Left lung (tissue), 10 donors: ENCODE data around the gene SIGLEC7. TPM values are rescaled to one million over a fixed set of nuclear protein-coding genes. Genes with fewer than 3 reads are reported as not detected.

Experiments
- ATAC-seq: fragments of 200-7000 bp; cut with Tn5 transposase; one replicate; pipeline ENCODE4 v1.9.1; 2020; ENCODE audit warnings: moderate library complexity
- DNase-seq, 4 donors: peaks; one replicate each; pipeline ENCODE4 v3.0.0-alpha.2; 2013 to 2020
- H3K27ac ChIP-seq, 2 donors: fragments of 200-600 bp; sonication (generic) in 1 of 2; one replicate each; pipeline versions ENCODE4 v1.5.0 to v1.8.0; 2020 to 2021
- H3K27me3 ChIP-seq, 2 donors: fragments of 200-600 bp; sonication (generic) in 1 of 2; one replicate each; pipeline versions ENCODE4 v1.5.0 to v1.8.0; 2020 to 2021
- H3K36me3 ChIP-seq, 2 donors: fragments of 200-600 bp; sonication (generic) in 1 of 2; one replicate each; pipeline versions ENCODE4 v1.5.0 to v1.8.0; 2020 to 2021
- H3K4me1 ChIP-seq, 2 donors: fragments of 200-600 bp; one replicate each; pipeline ENCODE4 v1.8.0; 2021
- H3K4me3 ChIP-seq, 2 donors: fragments of 200-600 bp; sonication (generic) in 1 of 2; one replicate each; pipeline versions ENCODE4 v1.5.0 to v1.8.0; 2020 to 2021; ENCODE audit warnings: mild to moderate bottlenecking in 1 of 2
- H3K9me3 ChIP-seq, 2 donors: fragments of 200-600 bp; sonication (generic) in 1 of 2; one replicate each; pipeline versions ENCODE4 v1.5.0 to v1.8.0; 2020 to 2021
- intact Hi-C, 2 donors: fragments of 100-400 bp; cut with DNase I; formaldehyde crosslinking; loops; one replicate each; pipeline versions ENCODE4 v1.11.2 to v1.14.2; 2022
- polyA plus RNA-seq, 6 donors: library from polyadenylated mRNA; unstranded; fragments of 120-200 nt; gene quantifications; one replicate each; pipeline ENCODE4 v1.2.1, GENCODE V29; 2013; ENCODE audit not compliant: insufficient read length in 6 of 6
- total RNA-seq, 2 donors: library from RNA; stranded (reverse); fragmentation: NEBNext Ultra II Directional; extraction: Animal tissue kit (Norgen Biotek cat#: 25700); gene quantifications; one replicate each; pipeline ENCODE4 v1.2.1, GENCODE V29; 2021
- TF ChIP-seq, protein P1 (sequence below), 2 donors: fragments of 200-600 bp; sonication (generic) in 1 of 2; IDR thresholded peaks; one replicate each; pipeline versions ENCODE4 v1.5.0 to v1.8.0; 2021; ENCODE audit warnings: antibody characterized with exemption in 2 of 2
- donor health status: DM: no; HTN: yes; CAD: no.
- donor health status: DM: no; HTN: no; CAD: no.

SIGLEC7 gene
- total and polyA plus RNA-seq, 8 donors = 0.63 to 10.4 (median 0.78) TPM

GRCh38 chr19:51096473-51097165 is 45.5 kb upstream of the SIGLEC7 start:
- peaks cover 0 to 32% of the 10 kb centered on the region in 2 donors for H3K36me3 ChIP-seq
- no peak for ATAC-seq
- peaks cover 0 to 18% of the 10 kb centered on the region in 2 donors for H3K4me1 ChIP-seq
- TF ChIP-seq, protein P1, sequence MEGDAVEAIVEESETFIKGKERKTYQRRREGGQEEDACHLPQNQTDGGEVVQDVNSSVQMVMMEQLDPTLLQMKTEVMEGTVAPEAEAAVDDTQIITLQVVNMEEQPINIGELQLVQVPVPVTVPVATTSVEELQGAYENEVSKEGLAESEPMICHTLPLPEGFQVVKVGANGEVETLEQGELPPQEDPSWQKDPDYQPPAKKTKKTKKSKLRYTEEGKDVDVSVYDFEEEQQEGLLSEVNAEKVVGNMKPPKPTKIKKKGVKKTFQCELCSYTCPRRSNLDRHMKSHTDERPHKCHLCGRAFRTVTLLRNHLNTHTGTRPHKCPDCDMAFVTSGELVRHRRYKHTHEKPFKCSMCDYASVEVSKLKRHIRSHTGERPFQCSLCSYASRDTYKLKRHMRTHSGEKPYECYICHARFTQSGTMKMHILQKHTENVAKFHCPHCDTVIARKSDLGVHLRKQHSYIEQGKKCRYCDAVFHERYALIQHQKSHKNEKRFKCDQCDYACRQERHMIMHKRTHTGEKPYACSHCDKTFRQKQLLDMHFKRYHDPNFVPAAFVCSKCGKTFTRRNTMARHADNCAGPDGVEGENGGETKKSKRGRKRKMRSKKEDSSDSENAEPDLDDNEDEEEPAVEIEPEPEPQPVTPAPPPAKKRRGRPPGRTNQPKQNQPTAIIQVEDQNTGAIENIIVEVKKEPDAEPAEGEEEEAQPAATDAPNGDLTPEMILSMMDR (IDR thresholded peaks at IDR 0.05) = no peak
- H3K9me3 ChIP-seq = no peaks in the 10 kb centered on the region
- no peak overlapping the region for H3K27ac ChIP-seq
- no peak for DNase-seq
- intact Hi-C loops = no loop called here
- H3K4me3 ChIP-seq = no peak overlapping the region
- H3K27me3 ChIP-seq = no peaks in the 10 kb centered on the region

DNA sequence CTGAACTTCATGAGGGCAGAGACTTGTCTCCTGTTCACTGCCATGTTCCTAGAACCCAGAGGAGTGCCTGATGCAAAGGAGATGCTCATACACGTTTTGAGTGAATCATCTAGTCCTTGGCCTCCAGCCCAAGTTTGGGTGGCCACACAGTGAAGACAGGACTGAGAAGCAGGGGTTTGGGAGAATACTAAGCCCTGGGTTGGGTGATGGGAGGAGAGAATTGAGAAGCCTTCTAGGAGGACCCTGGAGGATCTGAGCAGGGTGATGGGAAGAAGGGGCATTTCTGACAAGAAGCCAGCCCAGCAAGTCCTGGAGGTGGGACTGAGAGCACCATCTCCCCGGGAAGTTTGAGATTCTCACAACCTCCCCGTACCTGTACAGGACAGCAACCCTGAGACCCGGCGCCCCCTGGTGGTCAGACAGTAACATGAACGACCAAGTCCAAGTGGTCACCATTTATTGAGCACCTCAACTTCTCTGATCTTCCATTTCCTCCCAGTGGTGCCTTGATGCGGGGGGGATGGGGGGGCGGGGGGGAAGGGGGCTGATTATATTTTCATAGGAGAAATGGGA is 44.8 kb upstream of the SIGLEC7 start:
- intact Hi-C loops = no loop called here
- TF ChIP-seq, protein P1 (IDR thresholded peaks at IDR 0.05) = peak; percentile 44 to 50
- Histone ChIP-seq H3K36me3 (peaks cover 0 to 39% of the 10 kb centered on the region in 2 donors), H3K27ac (no peak overlapping the region), H3K4me3 (no peak overlapping the region), H3K9me3 (no peaks in the 10 kb centered on the region), H3K27me3 (no peaks in the 10 kb centered on the region), H3K4me1 (peaks cover 0 to 23% of the 10 kb centered on the region in 2 donors)
- DNase-seq (peak in 3 of 4 donors; percentile 41 to 93 (median 63)), ATAC-seq (peak; percentile 78)

GRCh38 chr19:51097796-51098195 is 44.3 kb upstream of the SIGLEC7 start:
- Histone ChIP-seq H3K4me3 (no peak overlapping the region), H3K9me3 (no peaks in the 10 kb centered on the region), H3K27me3 (no peaks in the 10 kb centered on the region), H3K4me1 (peaks cover 0 to 23% of the 10 kb centered on the region in 2 donors), H3K36me3 (peaks cover 0 to 44% of the 10 kb centered on the region in 2 donors), H3K27ac (no peak overlapping the region)
- DNase-seq = no peak
- TF ChIP-seq, protein P1 (IDR thresholded peaks at IDR 0.05) = no peak
- no peak for ATAC-seq
- intact Hi-C loops = no loop called here

DNA sequence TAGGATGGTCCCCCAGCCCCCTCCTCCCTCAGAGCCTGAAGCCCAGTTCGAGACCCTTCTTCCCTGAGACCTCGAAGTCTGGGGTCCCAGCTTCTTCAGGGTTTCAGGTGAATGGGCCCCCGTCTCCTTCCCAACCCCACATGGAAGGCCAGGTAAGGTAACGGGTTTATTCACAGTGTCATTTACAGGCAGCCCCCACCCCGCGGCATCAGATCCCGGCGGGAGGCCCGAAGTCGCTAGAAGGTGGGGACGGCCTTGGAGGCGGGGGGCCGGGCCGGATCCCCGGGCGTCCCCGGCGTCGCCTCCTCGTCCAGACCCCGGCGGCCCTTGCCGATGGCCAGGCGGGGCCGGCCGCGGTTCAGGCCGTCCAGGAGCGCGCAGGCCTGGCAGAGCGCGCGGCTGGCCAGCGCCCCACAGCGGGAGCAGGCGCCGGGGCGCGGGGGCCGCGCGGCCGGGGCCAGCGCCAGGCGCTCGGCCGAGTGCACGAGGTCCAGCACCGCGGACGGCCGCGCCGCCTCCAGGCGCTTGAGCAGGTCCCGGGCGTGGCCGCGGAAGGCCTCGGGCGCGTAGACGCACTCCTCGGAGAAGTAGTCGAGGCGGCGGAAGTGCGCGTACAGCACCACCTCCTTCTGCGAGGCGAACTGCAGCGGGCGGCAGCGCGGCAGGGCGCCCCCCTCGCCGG is 43.6 kb upstream of the SIGLEC7 start:
- ATAC-seq = peak; percentile 78
- H3K27ac ChIP-seq = no peak overlapping the region
- intact Hi-C loops = no loop called here
- DNase-seq = peak in 3 of 4 donors; percentile 54 to 90 (median 62)
- no peaks in the 10 kb centered on the region for H3K9me3 ChIP-seq
- TF ChIP-seq, protein P1 (IDR thresholded peaks at IDR 0.05) = no peak
- peaks cover 0 to 23% of the 10 kb centered on the region in 2 donors for H3K4me1 ChIP-seq
- H3K4me3 ChIP-seq = no peak overlapping the region
- no peaks in the 10 kb centered on the region for H3K27me3 ChIP-seq
- H3K36me3 ChIP-seq = peaks cover 0 to 51% of the 10 kb centered on the region in 2 donors

DNA sequence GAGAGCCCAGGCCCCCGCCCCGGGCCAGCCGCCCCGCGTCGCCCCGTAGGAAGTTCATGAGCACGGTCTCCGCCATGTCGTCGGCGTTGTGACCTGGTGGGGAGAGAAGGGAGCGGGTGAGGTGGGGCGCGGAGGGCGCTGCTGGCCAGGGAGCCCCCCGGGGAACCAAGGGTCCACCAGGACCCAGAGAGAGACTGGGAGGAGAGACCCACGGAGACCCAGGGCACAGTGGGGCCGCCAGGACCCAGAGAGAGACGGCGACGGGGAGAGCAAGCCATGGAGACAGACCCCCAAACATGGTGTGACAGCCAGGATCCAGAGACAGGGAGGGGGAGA is 43.1 kb upstream of the SIGLEC7 start:
- ATAC-seq (no peak), DNase-seq (no peak)
- Histone ChIP-seq H3K36me3 (peaks cover 0 to 56% of the 10 kb centered on the region in 2 donors), H3K4me3 (no peak overlapping the region), H3K27me3 (no peaks in the 10 kb centered on the region), H3K4me1 (peaks cover 0 to 23% of the 10 kb centered on the region in 2 donors), H3K9me3 (no peaks in the 10 kb centered on the region), H3K27ac (no peak overlapping the region)
- TF ChIP-seq, protein P1 (IDR thresholded peaks at IDR 0.05) = no peak
- intact Hi-C loops = no loop called here
